Tibial artery (tissue), 4 donors: ENCODE data around the gene SCN2B.
A peak's percentile ranks its signal among the peaks of the same experiment; 100 is the strongest.
"Not testable (repeated sequence)": the region's sequence is repeated elsewhere in the genome, so short reads cannot be mapped to it uniquely, and the experiment has no call there.

ENCODE experiments used
- DNase-seq, 2 donors: peaks; one replicate each; pipeline ENCODE4 v3.0.0-alpha.2; 2019
- H3K27ac ChIP-seq, 2 donors: fragments of 200-600 bp; sonication (generic) in 1 of 2; 1 replicate in 1 of 2; 2 replicates in 1 of 2; pipeline ENCODE4 v1.5.1; 2018 to 2019; ENCODE audit warnings: mild to moderate bottlenecking in 1 of 2
- H3K27me3 ChIP-seq, 2 donors: fragments of 200-600 bp; sonication (generic) in 1 of 2; one replicate each; pipeline versions ENCODE4 v1.5.1 to v1.6.0; 2016 to 2019
- H3K36me3 ChIP-seq, 3 donors: fragments of 200-600 bp; sonication (generic) in 2 of 3; one replicate each; pipeline ENCODE4 v1.5.1; 2016 to 2019; ENCODE audit warnings: mild to moderate bottlenecking in 2 of 3
- H3K4me1 ChIP-seq, 4 donors: fragments of 200-600 bp; sonication (generic) in 2 of 4; 1 replicate in 3 of 4; 2 replicates in 1 of 4; pipeline ENCODE4 v1.5.1; 2016 to 2019
- H3K4me3 ChIP-seq, 2 donors: fragments of 200-600 bp; sonication (generic) in 1 of 2; 1 replicate in 1 of 2; 2 replicates in 1 of 2; pipeline ENCODE4 v1.5.1; 2018 to 2019; ENCODE audit warnings: mild to moderate bottlenecking in 2 of 2
- H3K9me3 ChIP-seq, 3 donors: fragments of 200-600 bp; sonication (generic) in 1 of 3; one replicate each; pipeline ENCODE4 v1.5.1; 2016 to 2019
- intact Hi-C: fragments of 100-400 bp; cut with DNase I; formaldehyde crosslinking; loops from one replicate; pipeline ENCODE4 v1.15.0; 2023; ENCODE audit warnings: low total_unique reads
- TF ChIP-seq, protein P1 (sequence below), 2 experiments: fragments of 200-600 bp in 1 of 2; fragments of 450-650 bp in 1 of 2; IDR thresholded peaks; one replicate each; pipeline ENCODE4 v1.5.1; 2017 to 2019; ENCODE audit warnings: antibody characterized with exemption in 2 of 2, mild to moderate bottlenecking in 1 of 2, moderate library complexity in 1 of 2

SCN2B gene

DNA sequence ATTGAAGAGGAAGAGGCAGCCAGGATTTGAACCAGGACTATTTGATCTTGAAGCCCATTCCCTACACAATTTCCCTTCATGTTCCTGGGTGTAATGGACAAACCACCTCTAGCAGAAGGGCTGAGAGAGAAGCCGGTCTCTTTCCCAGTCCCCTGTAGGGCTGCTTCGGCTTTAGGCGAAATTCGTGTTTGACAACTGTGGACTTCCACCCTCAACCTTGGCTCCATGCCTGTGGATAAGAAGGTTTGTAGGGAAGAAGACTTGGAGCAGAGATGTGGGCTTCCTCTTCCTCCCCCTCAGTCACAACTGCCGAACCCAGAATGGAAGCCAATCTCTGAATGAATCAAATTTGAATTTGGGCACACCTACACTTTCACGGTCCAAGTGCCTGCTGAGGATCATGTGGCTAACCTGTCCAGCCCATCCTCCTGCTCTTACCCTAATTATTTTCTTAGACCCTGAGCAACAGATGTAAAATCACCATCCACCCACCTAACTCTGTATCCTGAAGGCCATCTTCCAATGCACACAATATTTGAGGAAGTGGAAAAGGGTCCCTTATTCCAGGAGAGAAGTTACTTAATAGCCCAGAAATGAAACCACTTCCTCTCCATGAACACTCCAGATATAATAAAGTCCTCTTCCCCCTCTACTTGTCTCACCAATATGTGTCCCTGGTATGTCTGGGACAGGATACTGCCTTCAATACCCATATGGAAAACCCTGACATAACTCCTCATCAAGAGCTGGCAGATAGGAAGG is 10.1 kb upstream of the SCN2B start:
- Histone ChIP-seq H3K4me3 (no peak overlapping the region), H3K27me3 (peaks cover 0 to 32% of the 10 kb centered on the region in 2 donors), H3K4me1 (no peaks in the 10 kb centered on the region), H3K9me3 (peaks cover 0 to 3% (median 0%) of the 10 kb centered on the region in 3 donors), H3K27ac (no peak overlapping the region), H3K36me3 (no peaks in the 10 kb centered on the region)
- DNase-seq = peak in 1 of 2 donors; percentile 17
- intact Hi-C loops = no loop called here
- TF ChIP-seq, protein P1, sequence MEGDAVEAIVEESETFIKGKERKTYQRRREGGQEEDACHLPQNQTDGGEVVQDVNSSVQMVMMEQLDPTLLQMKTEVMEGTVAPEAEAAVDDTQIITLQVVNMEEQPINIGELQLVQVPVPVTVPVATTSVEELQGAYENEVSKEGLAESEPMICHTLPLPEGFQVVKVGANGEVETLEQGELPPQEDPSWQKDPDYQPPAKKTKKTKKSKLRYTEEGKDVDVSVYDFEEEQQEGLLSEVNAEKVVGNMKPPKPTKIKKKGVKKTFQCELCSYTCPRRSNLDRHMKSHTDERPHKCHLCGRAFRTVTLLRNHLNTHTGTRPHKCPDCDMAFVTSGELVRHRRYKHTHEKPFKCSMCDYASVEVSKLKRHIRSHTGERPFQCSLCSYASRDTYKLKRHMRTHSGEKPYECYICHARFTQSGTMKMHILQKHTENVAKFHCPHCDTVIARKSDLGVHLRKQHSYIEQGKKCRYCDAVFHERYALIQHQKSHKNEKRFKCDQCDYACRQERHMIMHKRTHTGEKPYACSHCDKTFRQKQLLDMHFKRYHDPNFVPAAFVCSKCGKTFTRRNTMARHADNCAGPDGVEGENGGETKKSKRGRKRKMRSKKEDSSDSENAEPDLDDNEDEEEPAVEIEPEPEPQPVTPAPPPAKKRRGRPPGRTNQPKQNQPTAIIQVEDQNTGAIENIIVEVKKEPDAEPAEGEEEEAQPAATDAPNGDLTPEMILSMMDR (IDR thresholded peaks at IDR 0.05) = no peak

DNA sequence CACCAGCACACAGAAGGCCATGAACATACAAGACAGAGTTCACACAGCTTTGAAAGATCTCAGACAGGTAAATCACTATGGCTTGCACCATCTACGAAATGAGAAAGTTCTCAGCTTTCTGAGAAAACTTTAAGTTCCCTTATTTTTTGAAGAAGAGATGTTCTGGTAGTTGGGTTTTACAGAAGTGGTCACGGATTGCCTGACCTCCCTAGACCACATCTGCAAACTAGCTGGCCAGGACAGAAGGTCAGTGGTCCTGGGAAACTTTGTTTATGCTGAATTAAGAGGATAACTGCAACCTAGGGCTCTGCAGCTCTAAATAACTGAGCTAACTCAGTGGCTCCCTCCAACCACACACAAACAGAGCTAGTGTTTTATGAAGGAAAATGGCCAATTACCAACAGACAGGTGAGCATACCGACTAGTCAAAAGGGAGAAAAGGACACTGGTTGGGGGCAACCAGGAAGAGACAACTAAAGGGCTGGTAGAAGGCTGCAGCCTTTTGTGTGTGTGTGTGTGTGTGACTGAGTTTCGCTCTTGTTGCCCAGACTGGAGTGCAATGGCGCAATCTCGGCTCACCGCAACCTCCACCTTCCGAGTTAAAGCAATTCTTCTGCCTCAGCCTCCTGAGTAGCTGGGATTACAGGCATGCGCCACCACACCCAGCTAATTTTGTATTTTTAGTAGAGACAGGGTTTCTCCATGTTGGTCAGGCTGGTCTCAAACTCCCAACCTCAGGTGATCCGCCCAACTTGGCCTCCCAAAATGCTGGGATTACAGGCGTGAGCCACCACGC is 8.5 kb upstream of the SCN2B start:
- Histone ChIP-seq H3K36me3 (no peaks in the 10 kb centered on the region), H3K27me3 (peaks cover 0 to 32% of the 10 kb centered on the region in 2 donors), H3K27ac (no peak overlapping the region), H3K4me3 (no peak overlapping the region), H3K4me1 (peaks cover 0 to 8% (median 3%) of the 10 kb centered on the region in 4 donors), H3K9me3 (no peaks in the 10 kb centered on the region)
- intact Hi-C loops = no loop called here
- TF ChIP-seq, protein P1 (IDR thresholded peaks at IDR 0.05) = no peak
- DNase-seq = peak in 1 of 2 donors; percentile 40

DNA sequence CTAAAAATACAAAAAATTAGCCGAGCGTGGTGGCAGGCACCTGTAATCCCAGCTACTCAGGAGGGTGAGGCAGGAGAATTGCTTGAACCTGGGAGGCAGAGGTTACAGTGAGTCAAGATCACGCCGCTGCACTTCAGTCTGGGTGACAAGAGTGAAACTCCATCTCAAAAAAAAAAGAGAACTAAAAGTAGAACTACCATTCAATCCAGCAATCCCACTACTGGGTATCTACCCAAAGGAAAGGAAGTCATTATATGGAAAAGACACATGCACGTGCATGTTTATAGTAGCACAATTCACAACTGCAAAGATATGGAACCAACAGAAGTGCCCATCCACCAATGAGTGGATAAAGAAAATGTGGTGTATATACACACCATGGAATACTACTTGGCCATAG is 7.3 kb upstream of the SCN2B start:
- intact Hi-C loops, H3K27ac ChIP-seq, H3K4me3 ChIP-seq: not testable (repeated sequence)

DNA sequence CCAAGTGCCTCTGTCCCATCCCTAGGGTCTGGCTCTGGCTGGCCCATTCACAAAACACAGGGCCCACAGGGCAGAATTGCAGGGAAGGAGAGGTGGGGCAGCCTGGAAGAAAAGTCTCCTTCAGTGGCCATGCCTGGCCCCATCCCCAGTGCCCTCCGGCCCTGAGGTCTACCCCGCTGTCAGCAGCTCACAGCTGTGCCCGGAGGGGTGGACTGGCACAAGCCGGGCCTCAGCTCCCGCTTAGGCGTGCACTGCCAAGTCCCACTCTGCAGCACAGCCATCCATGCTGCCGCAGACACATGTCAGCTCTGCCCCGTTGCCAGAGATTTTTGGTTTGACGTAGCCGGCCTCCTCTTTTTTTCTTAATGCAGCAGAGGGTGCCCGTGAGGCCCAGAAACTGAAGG is 3.9 kb upstream of the SCN2B start:
- Histone ChIP-seq H3K27me3 (peaks cover 0 to 39% of the 10 kb centered on the region in 2 donors), H3K27ac (no peak overlapping the region), H3K9me3 (no peaks in the 10 kb centered on the region), H3K4me1 (peaks cover 0 to 9% (median 3%) of the 10 kb centered on the region in 4 donors), H3K4me3 (no peak overlapping the region), H3K36me3 (no peaks in the 10 kb centered on the region)
- intact Hi-C loops = no loop called here
- TF ChIP-seq, protein P1 (IDR thresholded peaks at IDR 0.05) = no peak
- peak; percentile 38 to 61 for DNase-seq

More for the DNA sequence above, 7.3 kb upstream of the SCN2B start:
- H3K27me3 ChIP-seq = peaks cover 0 to 38% of the 10 kb centered on the region in 2 donors
- not testable (repeated sequence) for H3K4me1 ChIP-seq, H3K9me3 ChIP-seq, H3K36me3 ChIP-seq
- DNase-seq = peak in 1 of 2 donors; percentile 20

DNA sequence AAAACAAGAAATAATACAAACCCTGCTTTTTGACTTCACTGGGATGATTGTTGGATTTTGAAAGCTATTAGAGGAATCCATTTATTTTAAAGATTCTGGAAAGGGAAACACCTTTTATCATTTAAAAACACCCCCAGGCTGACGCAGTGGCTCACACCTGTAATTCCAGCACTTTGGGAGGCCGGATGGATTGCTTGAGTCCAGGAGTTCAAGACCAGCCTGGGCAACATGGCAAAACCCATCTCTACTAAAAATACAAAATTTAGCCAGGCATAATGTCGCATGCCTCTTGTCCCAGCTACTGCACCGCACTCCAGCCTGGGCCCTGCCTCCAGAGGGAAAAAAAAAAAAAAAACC is 317 bp upstream of the SCN2B start:
- TF ChIP-seq, protein P1 (IDR thresholded peaks at IDR 0.05) = no peak
- no peaks in the 10 kb centered on the region for H3K36me3 ChIP-seq
- H3K27me3 ChIP-seq = peaks cover 0 to 51% of the 10 kb centered on the region in 2 donors
- intact Hi-C loops = no loop called here
- H3K4me3 ChIP-seq = no peak overlapping the region
- H3K27ac ChIP-seq = no peak overlapping the region
- no peaks in the 10 kb centered on the region for H3K9me3 ChIP-seq
- no peak for DNase-seq
- peaks cover 0 to 11% (median 4%) of the 10 kb centered on the region in 4 donors for H3K4me1 ChIP-seq
